ENCODE data around the gene CBFA2T3.
"Not testable (repeated sequence)": the region's sequence is repeated elsewhere in the genome, so short reads cannot be mapped to it uniquely, and the experiment has no call there.

The CBFA2T3 gene

GRCh38 chr16:88893127-88893968 is 83.7 kb downstream of the CBFA2T3 start:
- peaks cover 5% of the 10 kb centered on the region; the same call in 1 of the 2 replicates for H4K20me1 ChIP-seq (ENCODE audit: insufficient read depth, low read length)
- no peak for TF ChIP-seq CTCF (IDR thresholded peaks at IDR 0.05; ENCODE audit: low read depth, low read length)
- no peak for TF ChIP-seq EZH2phosphoT487 (IDR thresholded peaks at IDR 0.05; ENCODE audit: low read depth)
- H3K79me2 ChIP-seq (ENCODE audit: low read length): no peaks in the 10 kb centered on the region
- no peaks in the 10 kb centered on the region for H3K9me3 ChIP-seq (ENCODE audit: insufficient read depth, low read length)
- no peaks in the 10 kb centered on the region for H3K4me1 ChIP-seq (ENCODE audit: low read length)
- H2AFZ ChIP-seq (ENCODE audit: low read depth, low read length): no peak overlapping the region
- H3K36me3 ChIP-seq (replicated peaks; ENCODE audit: low read depth, low read length): peaks cover 17% of the 10 kb centered on the region
- no peak overlapping the region for H3K4me2 ChIP-seq (ENCODE audit: low read length)
- H3K27me3 ChIP-seq (ENCODE audit: low read depth, low read length): no peaks in the 10 kb centered on the region
- no peak overlapping the region for H3K4me3 ChIP-seq (ENCODE audit: low read length)
- H3K9ac ChIP-seq (ENCODE audit: low read length): no peak overlapping the region
- no peak overlapping the region for H3K27ac ChIP-seq (ENCODE audit: low read length)

GRCh38 chr16:88892065-88892464 is 84.9 kb downstream of the CBFA2T3 start:
- H3K4me1 ChIP-seq (ENCODE audit: low read length): no peaks in the 10 kb centered on the region
- no peaks in the 10 kb centered on the region for H3K79me2 ChIP-seq (ENCODE audit: low read length)
- no peak overlapping the region for H3K4me2 ChIP-seq (ENCODE audit: low read length)
- no peak overlapping the region for H3K9ac ChIP-seq (ENCODE audit: low read length)
- peaks cover 5% of the 10 kb centered on the region; the same call in 1 of the 2 replicates for H4K20me1 ChIP-seq (ENCODE audit: insufficient read depth, low read length)
- no peak overlapping the region for H2AFZ ChIP-seq (ENCODE audit: low read depth, low read length)
- H3K4me3 ChIP-seq (ENCODE audit: low read length): no peak overlapping the region
- no peaks in the 10 kb centered on the region for H3K27me3 ChIP-seq (ENCODE audit: low read depth, low read length)
- no peak overlapping the region for H3K27ac ChIP-seq (ENCODE audit: low read length)
- H3K9me3 ChIP-seq (ENCODE audit: insufficient read depth, low read length): no peaks in the 10 kb centered on the region
- peaks cover 20% of the 10 kb centered on the region for H3K36me3 ChIP-seq (replicated peaks; ENCODE audit: low read depth, low read length)
- TF ChIP-seq CTCF (IDR thresholded peaks at IDR 0.05; ENCODE audit: low read depth, low read length): no peak
- no peak for TF ChIP-seq EZH2phosphoT487 (IDR thresholded peaks at IDR 0.05; ENCODE audit: low read depth)

- no peak overlapping the region for H2AFZ ChIP-seq (ENCODE audit: low read depth, low read length)
- no peak overlapping the region for H3K27ac ChIP-seq (ENCODE audit: low read length)
- H3K79me2 ChIP-seq (ENCODE audit: low read length): no peaks in the 10 kb centered on the region
- no peak overlapping the region for H3K9ac ChIP-seq (ENCODE audit: low read length)
- H3K4me3 ChIP-seq (ENCODE audit: low read length): no peak overlapping the region
- H3K36me3 ChIP-seq (replicated peaks; ENCODE audit: low read depth, low read length): peaks cover 19% of the 10 kb centered on the region
- peaks cover 5% of the 10 kb centered on the region; the same call in 1 of the 2 replicates for H4K20me1 ChIP-seq (ENCODE audit: insufficient read depth, low read length)
- H3K4me1 ChIP-seq (ENCODE audit: low read length): no peaks in the 10 kb centered on the region
- H3K9me3 ChIP-seq (ENCODE audit: insufficient read depth, low read length): no peaks in the 10 kb centered on the region
- no peak for TF ChIP-seq CTCF (IDR thresholded peaks at IDR 0.05; ENCODE audit: low read depth, low read length)
- TF ChIP-seq EZH2phosphoT487 (IDR thresholded peaks at IDR 0.05; ENCODE audit: low read depth): no peak
- no peaks in the 10 kb centered on the region for H3K27me3 ChIP-seq (ENCODE audit: low read depth, low read length)
- no peak overlapping the region for H3K4me2 ChIP-seq (ENCODE audit: low read length)
Observed at GRCh38 chr16:88891083-88891482, 85.9 kb downstream of the CBFA2T3 start.

- H3K79me2 ChIP-seq (ENCODE audit: low read length); H4K20me1 ChIP-seq (ENCODE audit: insufficient read depth, low read length); H3K27ac ChIP-seq (ENCODE audit: low read length); H3K9me3 ChIP-seq (ENCODE audit: insufficient read depth, low read length); H3K4me3 ChIP-seq (ENCODE audit: low read length); H3K27me3 ChIP-seq (ENCODE audit: low read depth, low read length); H2AFZ ChIP-seq (ENCODE audit: low read depth, low read length); H3K9ac ChIP-seq (ENCODE audit: low read length); H3K4me1 ChIP-seq (ENCODE audit: low read length); H3K4me2 ChIP-seq (ENCODE audit: low read length): not testable (repeated sequence)
- H3K36me3 ChIP-seq (replicated peaks; ENCODE audit: low read depth, low read length): peaks cover 30% of the 10 kb centered on the region
Observed at GRCh38 chr16:88889702-88890352, 87.2 kb downstream of the CBFA2T3 start.
